ENCODE measurements around the gene UBE2D3. TPM values are rescaled to one million over a fixed set of nuclear protein-coding genes. Genes with fewer than 3 reads are reported as not detected.

UBE2D3 gene
- total RNA-seq, 1 donor from 2014 or later = 340 TPM

- Histone ChIP-seq H3K9ac (ENCODE audit: low read length) (peak overlapping the region; percentile 98), H3K4me3 (ENCODE audit: insufficient read depth, low read depth, low read length) (peak overlapping the region; percentile 99), H2AFZ (ENCODE audit: low read depth, low read length) (peak overlapping the region; percentile 74), H3K4me1 (ENCODE audit: insufficient read depth, low read length) (peaks cover 23% of the 10 kb centered on the region), H3K79me2 (ENCODE audit: insufficient read depth, low read length) (peaks cover 64% of the 10 kb centered on the region), H3K27me3 (ENCODE audit: insufficient read depth, low read length) (no peaks in the 10 kb centered on the region), H4K20me1 (ENCODE audit: insufficient read depth, low read length) (peaks cover 38% of the 10 kb centered on the region), H3K36me3 (ENCODE audit: insufficient read depth, low read length) (no peaks in the 10 kb centered on the region), H3K9me3 (ENCODE audit: insufficient read depth, low read depth, low read length) (no peaks in the 10 kb centered on the region), H3K27ac (ENCODE audit: low read depth, low read length) (peak overlapping the region; percentile 99), H3K4me2 (ENCODE audit: low read length) (peak overlapping the region; percentile 93)
- Mint-ChIP-seq H3K9me3 (ENCODE audit: unreplicated experiment) (no peaks in the 10 kb centered on the region), H3K4me3 (ENCODE audit: unreplicated experiment) (no peak overlapping the region), H3K4me1 (ENCODE audit: low read depth, unreplicated experiment) (no peaks in the 10 kb centered on the region), H3K36me3 (ENCODE audit: low read depth, unreplicated experiment) (peaks cover 2% of the 10 kb centered on the region), H3K27me3 (ENCODE audit: low read depth, unreplicated experiment) (no peaks in the 10 kb centered on the region), H3K27ac (ENCODE audit: unreplicated experiment) (no peak overlapping the region)
- DNase-seq (ENCODE audit: low read depth) (peak; percentile 100), FAIRE-seq (peak; percentile 80)
- no peak for TF ChIP-seq EZH2 (IDR thresholded peaks at IDR 0.05; ENCODE audit: insufficient read depth, low read length)
Measured at GRCh38 chr4:102827674-102828496, 534 bp upstream of the UBE2D3 start.

- H3K27ac ChIP-seq (ENCODE audit: low read depth, low read length) = peak overlapping the region; percentile 99
- Mint-ChIP-seq H3K4me3 (ENCODE audit: unreplicated experiment) (no peak overlapping the region), H3K9me3 (ENCODE audit: unreplicated experiment) (no peaks in the 10 kb centered on the region), H3K4me1 (ENCODE audit: low read depth, unreplicated experiment) (peaks cover 6% of the 10 kb centered on the region), H3K36me3 (ENCODE audit: low read depth, unreplicated experiment) (peaks cover 2% of the 10 kb centered on the region), H3K27ac (ENCODE audit: unreplicated experiment) (no peak overlapping the region), H3K27me3 (ENCODE audit: low read depth, unreplicated experiment) (no peaks in the 10 kb centered on the region)
- peaks cover 26% of the 10 kb centered on the region for H3K4me1 ChIP-seq (ENCODE audit: insufficient read depth, low read length)
- FAIRE-seq = no peak
- H4K20me1 ChIP-seq (ENCODE audit: insufficient read depth, low read length) = peaks cover 53% of the 10 kb centered on the region
- H2AFZ ChIP-seq (ENCODE audit: low read depth, low read length) = no peak overlapping the region
- H3K4me2 ChIP-seq (ENCODE audit: low read length) = peak overlapping the region; percentile 93
- H3K27me3 ChIP-seq (ENCODE audit: insufficient read depth, low read length) = no peaks in the 10 kb centered on the region
- no peaks in the 10 kb centered on the region for H3K9me3 ChIP-seq (ENCODE audit: insufficient read depth, low read depth, low read length)
- H3K9ac ChIP-seq (ENCODE audit: low read length) = peak overlapping the region; percentile 98
- no peaks in the 10 kb centered on the region for H3K36me3 ChIP-seq (ENCODE audit: insufficient read depth, low read length)
- DNase-seq (ENCODE audit: low read depth) = no peak
- H3K4me3 ChIP-seq (ENCODE audit: insufficient read depth, low read depth, low read length) = peak overlapping the region; percentile 99
- peaks cover 79% of the 10 kb centered on the region for H3K79me2 ChIP-seq (ENCODE audit: insufficient read depth, low read length)
- no peak for TF ChIP-seq CTCF (IDR thresholded peaks at IDR 0.05; ENCODE audit: insufficient read depth, low read depth, low read length)
- TF ChIP-seq EZH2 (IDR thresholded peaks at IDR 0.05; ENCODE audit: insufficient read depth, low read length) = no peak
Measured at GRCh38 chr4:102826105-102826889, 1.1 kb downstream of the UBE2D3 start.

GRCh38 chr4:102825261-102826091, 1.9 kb downstream of the UBE2D3 start:
- Mint-ChIP-seq H3K27ac (ENCODE audit: unreplicated experiment) (no peak overlapping the region), H3K9me3 (ENCODE audit: unreplicated experiment) (no peaks in the 10 kb centered on the region), H3K36me3 (ENCODE audit: low read depth, unreplicated experiment) (peaks cover 2% of the 10 kb centered on the region), H3K4me1 (ENCODE audit: low read depth, unreplicated experiment) (peaks cover 14% of the 10 kb centered on the region), H3K4me3 (ENCODE audit: unreplicated experiment) (no peak overlapping the region), H3K27me3 (ENCODE audit: low read depth, unreplicated experiment) (no peaks in the 10 kb centered on the region)
- FAIRE-seq (peak; percentile 70), DNase-seq (ENCODE audit: low read depth) (peak; percentile 70)
- Histone ChIP-seq H3K27me3 (ENCODE audit: insufficient read depth, low read length) (no peaks in the 10 kb centered on the region), H3K9ac (ENCODE audit: low read length) (peak overlapping the region; percentile 98), H3K36me3 (ENCODE audit: insufficient read depth, low read length) (no peaks in the 10 kb centered on the region), H3K4me1 (ENCODE audit: insufficient read depth, low read length) (peaks cover 32% of the 10 kb centered on the region), H4K20me1 (ENCODE audit: insufficient read depth, low read length) (peaks cover 61% of the 10 kb centered on the region), H2AFZ (ENCODE audit: low read depth, low read length) (no peak overlapping the region), H3K4me3 (ENCODE audit: insufficient read depth, low read depth, low read length) (peak overlapping the region; percentile 99), H3K79me2 (ENCODE audit: insufficient read depth, low read length) (peaks cover 81% of the 10 kb centered on the region), H3K9me3 (ENCODE audit: insufficient read depth, low read depth, low read length) (no peaks in the 10 kb centered on the region), H3K4me2 (ENCODE audit: low read length) (peak overlapping the region; percentile 93), H3K27ac (ENCODE audit: low read depth, low read length) (peak overlapping the region; percentile 99)
- no peak for TF ChIP-seq CTCF (IDR thresholded peaks at IDR 0.05; ENCODE audit: insufficient read depth, low read depth, low read length)
- TF ChIP-seq EZH2 (IDR thresholded peaks at IDR 0.05; ENCODE audit: insufficient read depth, low read length) = no peak
